Stomach (tissue), 9 donors: ENCODE results near the gene RASL10A. TPM values are rescaled to one million over a fixed set of nuclear protein-coding genes. Genes with fewer than 3 reads are reported as not detected.
A peak's percentile ranks its signal among the peaks of the same experiment; 100 is the strongest.

Experiments
- DNase-seq, 2 donors: peaks; one replicate each; pipeline versions ENCODE4 v3.0.0 to v3.0.0-alpha.2; 2013 to 2019
- H3K27ac ChIP-seq, 5 donors: fragments of 200-600 bp in 4 of 5; sonication (generic) in 4 of 5; one replicate each; pipeline ENCODE4 v1.5.1; 2013 to 2019; ENCODE audit warnings: mild to moderate bottlenecking in 1 of 5, moderate library complexity in 1 of 5
- H3K27me3 ChIP-seq, 3 donors: fragments of 200-600 bp; sonication (generic); one replicate each; pipeline ENCODE4 v1.5.1; 2017 to 2019; ENCODE audit warnings: mixed run types in 1 of 3
- H3K36me3 ChIP-seq, 4 donors: fragments of 200-600 bp; sonication (generic); 1 replicate in 3 of 4; 2 replicates in 1 of 4; pipeline ENCODE4 v1.5.1; 2016 to 2019
- H3K4me1 ChIP-seq, 4 donors: fragments of 200-600 bp; sonication (generic); one replicate each; pipeline ENCODE4 v1.5.1; 2016 to 2019
- H3K4me3 ChIP-seq, 4 donors: fragments of 200-600 bp; sonication (generic) in 3 of 4; one replicate each; pipeline ENCODE4 v1.5.1; 2016 to 2019; ENCODE audit warnings: mild to moderate bottlenecking in 1 of 4
- H3K9me3 ChIP-seq, 4 donors: fragments of 200-600 bp; sonication (generic); one replicate each; pipeline ENCODE4 v1.5.1; 2016 to 2019
- EP300 ChIP-seq: sonication (generic); formaldehyde crosslinking; IDR thresholded peaks from one replicate; pipeline ENCODE4 v1.6.1; 2017; ENCODE audit warnings: antibody characterized with exemption
- POLR2A ChIP-seq, 4 donors: fragments of 450-650 bp; IDR thresholded peaks; one replicate each; pipeline ENCODE4 v1.6.1; 2016; ENCODE audit warnings: antibody characterized with exemption in 4 of 4, control low read depth in 2 of 4, mild to moderate bottlenecking in 1 of 4, moderate library complexity in 1 of 4
- POLR2AphosphoS5 ChIP-seq, 3 donors: sonication (generic); formaldehyde crosslinking; IDR thresholded peaks; one replicate each; pipeline ENCODE4 v1.6.1; 2016; ENCODE audit warnings: antibody characterized with exemption in 3 of 3
- WGBS, 5 donors: extraction: QIAGEN DNeasy Blood & Tissue Kit in 3 of 5; methylation state at CpG; one replicate each; pipeline versions ENCODE4 v1.1.5 to v1.1.7; 2013 to 2018; 5-methylcytosine and 5-hydroxymethylcytosine counted together
- intact Hi-C: fragments of 100-400 bp; cut with DNase I; formaldehyde crosslinking; loops from one replicate; pipeline ENCODE4 v1.15.1; 2023; ENCODE audit warnings: low total_unique reads
- polyA plus RNA-seq, 3 donors: library from polyadenylated mRNA; stranded (reverse); fragments of 200-250 nt; gene quantifications; one replicate each; pipeline ENCODE4 v1.2.3, GENCODE V29; 2013
- total RNA-seq, 5 donors: library from RNA; depleted of rRNA; stranded (reverse); fragments of >200 nt; gene quantifications; one replicate each; pipeline versions ENCODE4 v1.1.0 to v1.2.3, GENCODE V29; 2014 to 2016
- TF ChIP-seq, protein P1 (sequence below), 7 experiments: fragments of 450-650 bp in 4 of 7; fragments of 200-600 bp in 3 of 7; sonication (generic) in 3 of 7; IDR thresholded peaks; one replicate each; pipeline ENCODE4 v1.5.1; 2016 to 2019; ENCODE audit warnings: antibody characterized with exemption in 7 of 7, control low read depth in 2 of 7, mild to moderate bottlenecking in 1 of 7
- donor health status: healthy with polysubstance abuse.
- donor health status: Bipolar disorder and iron deficiency.
- donor health status: healthy.

RASL10A gene
- total and polyA plus RNA-seq, 8 donors: 0.19 to 3.5 (median 0.57) TPM; not detected in 4

DNA sequence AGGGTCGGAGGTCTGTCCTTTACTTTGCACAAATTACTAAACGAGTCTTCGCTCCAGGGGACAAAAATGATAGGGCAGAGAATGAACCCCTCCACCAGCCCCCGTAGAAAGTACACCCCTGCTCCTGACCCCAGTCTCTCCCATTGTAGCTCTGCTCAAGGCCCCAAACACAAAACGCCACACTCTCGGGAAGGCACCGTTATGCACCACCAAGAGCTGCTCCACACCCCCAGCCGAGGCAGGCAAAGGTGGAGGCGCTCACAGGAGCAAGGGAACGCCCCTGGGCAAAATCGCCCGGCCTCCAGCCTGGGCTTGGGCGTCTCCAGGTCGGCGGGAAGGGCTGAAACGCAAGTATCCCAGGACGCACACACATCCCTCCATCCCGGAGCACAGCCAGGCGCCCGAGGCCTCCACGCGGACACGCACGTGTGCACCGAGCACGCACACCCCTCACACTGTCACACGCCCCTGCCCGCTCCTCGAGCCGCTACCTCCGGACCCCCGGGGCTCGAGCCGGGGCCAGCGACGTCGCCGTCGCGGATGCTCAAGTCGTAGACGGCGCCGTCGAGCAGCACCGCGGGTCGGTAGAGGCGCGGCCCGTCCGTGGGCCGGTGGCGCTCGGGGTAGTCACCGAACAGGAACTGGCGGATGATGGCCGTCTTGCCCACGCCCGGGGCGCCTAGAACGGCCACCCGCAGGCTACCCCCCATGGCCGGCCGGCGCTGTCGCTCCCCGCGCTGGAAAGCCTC lies 786 bp downstream of the RASL10A start:
- Histone ChIP-seq H3K4me3 (peak overlapping the region; percentile 29 to 49 (median 42)), H3K4me1 (peaks cover 49 to 60% (median 57%) of the 10 kb centered on the region in 4 donors), H3K27ac (no peak overlapping the region), H3K36me3 (no peaks in the 10 kb centered on the region), H3K27me3 (peaks cover 15 to 45% (median 40%) of the 10 kb centered on the region in 3 donors), H3K9me3 (no peaks in the 10 kb centered on the region)
- intact Hi-C loops: no loop called here
- peak in 1 of 2 donors; percentile 47 for DNase-seq
- 3 to 6% (median 4%) methylated on average over 32 to 69 of the region's 69 CpGs for WGBS, 5 donors
- TF ChIP-seq POLR2AphosphoS5 (IDR thresholded peaks at IDR 0.05) (no peak), POLR2A (IDR thresholded peaks at IDR 0.05) (no peak), EP300 (no peak)
- TF ChIP-seq, protein P1, sequence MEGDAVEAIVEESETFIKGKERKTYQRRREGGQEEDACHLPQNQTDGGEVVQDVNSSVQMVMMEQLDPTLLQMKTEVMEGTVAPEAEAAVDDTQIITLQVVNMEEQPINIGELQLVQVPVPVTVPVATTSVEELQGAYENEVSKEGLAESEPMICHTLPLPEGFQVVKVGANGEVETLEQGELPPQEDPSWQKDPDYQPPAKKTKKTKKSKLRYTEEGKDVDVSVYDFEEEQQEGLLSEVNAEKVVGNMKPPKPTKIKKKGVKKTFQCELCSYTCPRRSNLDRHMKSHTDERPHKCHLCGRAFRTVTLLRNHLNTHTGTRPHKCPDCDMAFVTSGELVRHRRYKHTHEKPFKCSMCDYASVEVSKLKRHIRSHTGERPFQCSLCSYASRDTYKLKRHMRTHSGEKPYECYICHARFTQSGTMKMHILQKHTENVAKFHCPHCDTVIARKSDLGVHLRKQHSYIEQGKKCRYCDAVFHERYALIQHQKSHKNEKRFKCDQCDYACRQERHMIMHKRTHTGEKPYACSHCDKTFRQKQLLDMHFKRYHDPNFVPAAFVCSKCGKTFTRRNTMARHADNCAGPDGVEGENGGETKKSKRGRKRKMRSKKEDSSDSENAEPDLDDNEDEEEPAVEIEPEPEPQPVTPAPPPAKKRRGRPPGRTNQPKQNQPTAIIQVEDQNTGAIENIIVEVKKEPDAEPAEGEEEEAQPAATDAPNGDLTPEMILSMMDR (IDR thresholded peaks at IDR 0.05): no peak

- peak in 1 of 2 donors; percentile 43 for DNase-seq
- H3K4me3 ChIP-seq: no peak overlapping the region
- intact Hi-C loops: no loop called here
- peaks cover 15 to 45% (median 40%) of the 10 kb centered on the region in 3 donors for H3K27me3 ChIP-seq
- peaks cover 58 to 69% (median 66%) of the 10 kb centered on the region in 4 donors for H3K4me1 ChIP-seq
- TF ChIP-seq EP300: no peak
- TF ChIP-seq, protein P1 (IDR thresholded peaks at IDR 0.05): no peak
- no peak for TF ChIP-seq POLR2A (IDR thresholded peaks at IDR 0.05)
- TF ChIP-seq POLR2AphosphoS5 (IDR thresholded peaks at IDR 0.05): no peak
- H3K36me3 ChIP-seq: no peaks in the 10 kb centered on the region
- no peak overlapping the region for H3K27ac ChIP-seq
- no peaks in the 10 kb centered on the region for H3K9me3 ChIP-seq
- WGBS, 5 donors: 18 to 25% (median 20%) methylated on average over 40 to 51 of the region's 51 CpGs
Measured at GRCh38 chr22:29313576-29314466, 1.7 kb downstream of the RASL10A start.

- H3K4me1 ChIP-seq: peaks cover 65 to 76% (median 72%) of the 10 kb centered on the region in 4 donors
- intact Hi-C loops: no loop called here
- peak in 1 of 2 donors; percentile 83 for DNase-seq
- TF ChIP-seq POLR2A (IDR thresholded peaks at IDR 0.05) (no peak), POLR2AphosphoS5 (IDR thresholded peaks at IDR 0.05) (peak in 2 of 3 donors; percentile 6 to 44), EP300 (no peak)
- TF ChIP-seq, protein P1 (IDR thresholded peaks at IDR 0.05): peak in 5 of 7 experiments; percentile 30 to 64 (median 54)
- H3K36me3 ChIP-seq: no peaks in the 10 kb centered on the region
- H3K27me3 ChIP-seq: peaks cover 15 to 45% (median 40%) of the 10 kb centered on the region in 3 donors
- H3K27ac ChIP-seq: no peak overlapping the region
- H3K9me3 ChIP-seq: no peaks in the 10 kb centered on the region
- no peak overlapping the region for H3K4me3 ChIP-seq
- 16 to 46% (median 19%) methylated on average over 4 to 44 of the region's 44 CpGs for WGBS, 5 donors
Measured at GRCh38 chr22:29313126-29313575, 2.3 kb downstream of the RASL10A start.
